Measurements from ENCODE around the gene SLC1A2.

SLC1A2 gene

DNA sequence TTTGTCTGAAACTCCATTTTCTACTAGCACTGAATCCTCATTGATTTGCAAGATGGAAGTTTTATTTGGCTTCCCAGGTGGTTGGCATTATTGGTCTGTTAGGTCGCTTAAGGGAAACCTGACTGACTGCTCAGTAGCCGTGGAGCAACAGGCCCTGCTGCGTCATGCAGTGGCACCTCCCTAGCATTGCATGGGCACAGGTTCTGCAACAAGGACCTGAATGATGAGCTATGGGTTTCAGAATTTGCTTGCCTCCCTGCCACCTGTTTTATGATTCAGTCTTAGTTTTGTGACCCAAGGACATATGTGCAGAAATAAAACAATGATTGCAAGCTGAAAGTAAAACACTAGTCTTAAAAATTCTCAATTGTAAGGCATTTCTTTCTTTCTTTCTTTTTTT, 128.5 kb downstream of the SLC1A2 start:
- no peak overlapping the region for H3K9ac ChIP-seq (ENCODE audit: low read length)
- H3K36me3 ChIP-seq (ENCODE audit: control insufficient read depth, insufficient read depth, low read length): no peaks in the 10 kb centered on the region
- H3K27ac ChIP-seq (ENCODE audit: low read depth, low read length): no peak overlapping the region
- no peaks in the 10 kb centered on the region for H3K4me1 ChIP-seq (ENCODE audit: control insufficient read depth, insufficient read depth, low read length)
- H3K27me3 ChIP-seq (ENCODE audit: control insufficient read depth, insufficient read depth, low read length): no peaks in the 10 kb centered on the region
- no peak overlapping the region for H3K4me3 ChIP-seq (ENCODE audit: low read length)

DNA sequence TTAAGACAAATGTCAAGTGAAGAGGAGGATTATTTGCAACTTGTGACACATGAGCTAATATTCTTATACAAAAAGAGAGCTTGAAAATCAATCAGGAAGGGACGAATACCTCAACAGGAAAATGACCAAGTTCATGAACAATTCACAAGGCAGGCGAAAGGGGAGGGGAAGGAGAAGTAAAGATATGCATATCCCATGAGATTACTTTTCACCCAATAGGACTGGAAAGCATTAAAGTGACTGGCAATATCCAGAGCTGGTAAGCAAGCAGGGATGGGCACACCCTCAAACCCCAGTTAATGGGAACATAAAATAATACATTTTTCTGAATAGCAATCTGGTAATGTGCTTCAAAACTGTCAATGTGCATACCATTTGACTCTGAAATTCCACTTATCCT, 129.5 kb downstream of the SLC1A2 start:
- no peak overlapping the region for H3K27ac ChIP-seq (ENCODE audit: low read depth, low read length)
- no peaks in the 10 kb centered on the region for H3K36me3 ChIP-seq (ENCODE audit: control insufficient read depth, insufficient read depth, low read length)
- H3K9ac ChIP-seq (ENCODE audit: low read length): no peak overlapping the region
- no peak overlapping the region for H3K4me3 ChIP-seq (ENCODE audit: low read length)
- H3K4me1 ChIP-seq (ENCODE audit: control insufficient read depth, insufficient read depth, low read length): no peaks in the 10 kb centered on the region
- no peaks in the 10 kb centered on the region for H3K27me3 ChIP-seq (ENCODE audit: control insufficient read depth, insufficient read depth, low read length)

DNA sequence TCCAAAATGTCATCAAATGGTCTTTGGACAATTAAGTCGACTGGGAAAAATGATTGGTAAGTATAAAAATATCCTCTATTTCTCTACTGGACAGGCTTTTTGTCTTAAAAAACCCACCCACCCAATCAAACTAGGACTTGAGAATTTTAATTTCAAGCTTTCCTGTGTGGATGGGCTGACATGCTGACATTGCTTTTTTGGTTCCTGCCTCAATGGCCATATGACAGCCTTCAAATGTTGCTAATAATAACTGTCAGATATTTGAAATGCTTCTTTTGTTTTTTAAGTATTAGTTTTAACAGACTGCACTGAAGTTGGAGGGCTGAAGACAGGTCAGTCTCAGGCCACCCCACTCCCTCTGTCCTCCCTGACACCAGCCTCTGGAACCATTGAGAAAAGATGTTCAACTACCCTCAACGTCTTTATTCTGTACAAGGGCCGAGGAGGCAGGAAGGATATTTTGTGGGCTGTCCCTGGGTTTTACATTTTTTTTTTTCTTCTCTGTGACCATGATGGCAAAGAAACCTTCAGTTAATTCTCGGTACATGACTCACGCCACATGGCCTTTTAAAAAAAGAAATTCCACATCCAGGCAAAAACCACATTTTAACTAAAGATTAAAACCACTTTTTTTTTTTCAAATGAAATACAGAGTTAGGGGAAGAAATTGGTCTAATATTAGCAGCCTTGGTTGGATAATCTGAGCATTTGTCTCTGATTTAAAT, 130.4 kb downstream of the SLC1A2 start:
- Histone ChIP-seq H3K27ac (ENCODE audit: low read depth, low read length) (no peak overlapping the region), H3K4me3 (ENCODE audit: low read length) (no peak overlapping the region)

DNA sequence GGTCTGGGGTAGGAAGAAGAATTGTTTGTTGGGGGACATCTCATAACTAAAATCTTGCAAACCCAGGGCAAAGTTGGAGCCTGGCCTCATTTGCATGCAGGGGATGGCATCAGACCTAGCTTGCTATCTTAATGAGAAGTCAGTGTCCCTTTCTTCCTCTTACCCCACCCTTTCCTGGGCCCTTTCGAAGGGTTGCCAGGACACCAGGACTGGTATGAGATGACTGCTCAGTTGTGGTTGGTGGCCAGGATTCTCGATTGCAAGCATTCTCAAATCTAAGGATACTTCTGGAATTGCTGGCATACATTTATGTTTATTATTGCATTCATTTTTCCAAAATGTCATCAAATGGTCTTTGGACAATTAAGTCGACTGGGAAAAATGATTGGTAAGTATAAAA, 131.0 kb downstream of the SLC1A2 start:
- no peaks in the 10 kb centered on the region for H3K36me3 ChIP-seq (ENCODE audit: control insufficient read depth, insufficient read depth, low read length)
- H3K4me1 ChIP-seq (ENCODE audit: control insufficient read depth, insufficient read depth, low read length): no peaks in the 10 kb centered on the region
- H3K9ac ChIP-seq (ENCODE audit: low read length): no peak overlapping the region
- H3K27ac ChIP-seq (ENCODE audit: low read depth, low read length): no peak overlapping the region
- H3K27me3 ChIP-seq (ENCODE audit: control insufficient read depth, insufficient read depth, low read length): no peaks in the 10 kb centered on the region
- no peak overlapping the region for H3K4me3 ChIP-seq (ENCODE audit: low read length)

More for the DNA sequence above, 130.4 kb downstream of the SLC1A2 start:
- Histone ChIP-seq H3K4me1 (ENCODE audit: control insufficient read depth, insufficient read depth, low read length) (no peaks in the 10 kb centered on the region), H3K27me3 (ENCODE audit: control insufficient read depth, insufficient read depth, low read length) (no peaks in the 10 kb centered on the region), H3K9ac (ENCODE audit: low read length) (no peak overlapping the region), H3K36me3 (ENCODE audit: control insufficient read depth, insufficient read depth, low read length) (no peaks in the 10 kb centered on the region)

DNA sequence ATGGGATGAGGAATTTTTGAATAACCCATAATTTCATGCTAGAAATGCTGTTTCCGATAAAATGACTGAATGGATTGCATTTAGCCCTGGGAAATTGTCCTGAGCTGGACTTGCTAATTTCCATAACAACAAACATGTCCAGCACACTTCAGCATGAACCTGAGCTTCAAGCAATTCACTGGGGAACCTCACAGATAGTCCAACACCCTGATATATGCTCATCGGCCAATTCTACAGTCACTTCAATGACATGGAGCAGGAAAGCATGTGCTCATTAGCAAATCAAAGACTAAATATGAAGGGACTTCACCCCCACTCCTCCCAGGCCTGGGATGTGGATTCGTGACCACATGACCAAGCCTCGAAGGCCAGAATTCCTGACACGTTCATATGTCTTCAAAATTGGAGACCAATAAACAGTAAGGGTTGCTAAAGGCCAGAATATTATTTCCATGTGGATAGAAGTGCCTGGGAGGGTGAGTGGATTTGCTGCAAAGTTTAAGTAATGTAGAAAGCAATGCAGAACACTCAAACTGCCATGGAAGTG, 131.9 kb downstream of the SLC1A2 start:
- H3K4me3 ChIP-seq (ENCODE audit: low read length): no peak overlapping the region
- no peak overlapping the region for H3K27ac ChIP-seq (ENCODE audit: low read depth, low read length)
- H3K27me3 ChIP-seq (ENCODE audit: control insufficient read depth, insufficient read depth, low read length): no peaks in the 10 kb centered on the region
- H3K4me1 ChIP-seq (ENCODE audit: control insufficient read depth, insufficient read depth, low read length): no peaks in the 10 kb centered on the region
- H3K9ac ChIP-seq (ENCODE audit: low read length): no peak overlapping the region
- no peaks in the 10 kb centered on the region for H3K36me3 ChIP-seq (ENCODE audit: control insufficient read depth, insufficient read depth, low read length)

DNA sequence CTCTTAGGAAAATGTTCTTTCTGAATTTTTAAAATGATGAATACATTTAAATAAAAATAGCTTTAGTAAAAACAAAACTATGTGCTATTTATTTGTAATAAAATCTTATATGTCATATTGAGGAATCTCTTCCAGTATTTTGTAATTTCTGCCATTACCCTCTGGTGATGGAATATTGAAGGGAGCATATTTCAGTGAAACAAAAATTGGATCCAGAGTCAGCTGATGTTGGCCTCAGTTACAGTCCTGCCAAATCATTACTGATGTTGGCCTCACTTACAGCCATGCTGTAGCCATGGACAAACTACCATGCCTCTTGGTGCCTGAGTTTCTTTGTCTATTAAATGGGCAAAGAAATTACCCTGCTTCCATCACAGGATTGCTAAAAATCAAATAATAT, 133.2 kb downstream of the SLC1A2 start:
- no peak overlapping the region for H3K27ac ChIP-seq (ENCODE audit: low read depth, low read length)
- no peaks in the 10 kb centered on the region for H3K4me1 ChIP-seq (ENCODE audit: control insufficient read depth, insufficient read depth, low read length)
- no peak overlapping the region for H3K4me3 ChIP-seq (ENCODE audit: low read length)
- no peaks in the 10 kb centered on the region for H3K36me3 ChIP-seq (ENCODE audit: control insufficient read depth, insufficient read depth, low read length)
- H3K9ac ChIP-seq (ENCODE audit: low read length): no peak overlapping the region
- H3K27me3 ChIP-seq (ENCODE audit: control insufficient read depth, insufficient read depth, low read length): no peaks in the 10 kb centered on the region

DNA sequence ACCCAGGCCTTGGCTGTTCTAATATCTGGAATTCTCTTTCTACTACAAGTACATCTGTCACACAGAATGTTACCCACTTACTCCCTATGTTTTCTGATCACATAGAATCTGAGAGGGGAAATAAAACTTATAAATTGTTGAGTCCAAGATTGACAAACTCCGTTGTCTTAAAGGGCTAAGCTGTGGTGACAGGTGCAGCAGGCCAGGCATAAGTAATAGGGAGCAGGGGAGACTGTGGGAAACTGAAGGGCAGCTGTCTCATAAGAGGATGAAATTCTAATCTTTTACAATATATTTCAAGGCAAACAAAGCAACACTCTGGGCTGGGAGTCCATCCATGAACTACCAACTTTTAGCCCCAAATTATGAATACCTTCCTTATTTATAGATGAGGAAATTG, 133.9 kb downstream of the SLC1A2 start:
- H3K4me1 ChIP-seq (ENCODE audit: control insufficient read depth, insufficient read depth, low read length): no peaks in the 10 kb centered on the region
- H3K27me3 ChIP-seq (ENCODE audit: control insufficient read depth, insufficient read depth, low read length): no peaks in the 10 kb centered on the region
- no peak overlapping the region for H3K9ac ChIP-seq (ENCODE audit: low read length)
- no peak overlapping the region for H3K27ac ChIP-seq (ENCODE audit: low read depth, low read length)
- H3K4me3 ChIP-seq (ENCODE audit: low read length): no peak overlapping the region
- H3K36me3 ChIP-seq (ENCODE audit: control insufficient read depth, insufficient read depth, low read length): no peaks in the 10 kb centered on the region

DNA sequence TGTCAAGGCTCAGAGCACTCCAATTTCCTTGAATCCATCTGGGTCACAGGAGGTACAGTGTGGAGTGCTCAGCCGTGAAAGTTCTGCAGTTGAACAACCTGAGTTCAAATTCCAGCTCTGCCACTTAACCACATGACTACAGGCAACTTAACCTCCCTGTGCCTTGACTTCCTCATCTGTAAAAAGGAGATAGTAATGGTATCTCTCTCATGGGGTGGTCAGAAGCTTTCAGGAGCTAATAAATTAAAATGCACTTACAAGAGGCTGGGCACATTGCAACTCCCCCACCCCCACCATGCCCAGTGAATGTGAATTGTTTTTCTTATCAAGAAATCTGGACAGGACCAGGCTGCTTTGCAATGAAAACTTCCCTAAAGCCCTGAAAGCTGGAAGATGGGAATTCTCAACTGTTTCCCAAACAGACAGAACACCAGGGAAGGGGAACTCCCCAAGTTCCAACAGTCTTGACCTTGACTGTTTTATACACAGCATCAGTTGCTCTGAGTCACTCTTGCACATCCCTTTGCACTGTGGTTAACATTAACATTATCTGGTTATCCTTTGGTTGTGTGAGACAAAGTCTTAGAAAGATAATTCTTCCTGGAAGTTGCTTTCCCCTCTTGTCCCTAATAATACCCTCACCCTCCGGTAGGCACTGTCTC, 137.0 kb downstream of the SLC1A2 start:
- H3K27ac ChIP-seq (ENCODE audit: low read depth, low read length): peak overlapping the region; percentile 57
- H3K9ac ChIP-seq (ENCODE audit: low read length): no peak overlapping the region
- H3K4me1 ChIP-seq (ENCODE audit: control insufficient read depth, insufficient read depth, low read length): no peaks in the 10 kb centered on the region
- H3K4me3 ChIP-seq (ENCODE audit: low read length): no peak overlapping the region
- H3K27me3 ChIP-seq (ENCODE audit: control insufficient read depth, insufficient read depth, low read length): no peaks in the 10 kb centered on the region
- no peaks in the 10 kb centered on the region for H3K36me3 ChIP-seq (ENCODE audit: control insufficient read depth, insufficient read depth, low read length)

DNA sequence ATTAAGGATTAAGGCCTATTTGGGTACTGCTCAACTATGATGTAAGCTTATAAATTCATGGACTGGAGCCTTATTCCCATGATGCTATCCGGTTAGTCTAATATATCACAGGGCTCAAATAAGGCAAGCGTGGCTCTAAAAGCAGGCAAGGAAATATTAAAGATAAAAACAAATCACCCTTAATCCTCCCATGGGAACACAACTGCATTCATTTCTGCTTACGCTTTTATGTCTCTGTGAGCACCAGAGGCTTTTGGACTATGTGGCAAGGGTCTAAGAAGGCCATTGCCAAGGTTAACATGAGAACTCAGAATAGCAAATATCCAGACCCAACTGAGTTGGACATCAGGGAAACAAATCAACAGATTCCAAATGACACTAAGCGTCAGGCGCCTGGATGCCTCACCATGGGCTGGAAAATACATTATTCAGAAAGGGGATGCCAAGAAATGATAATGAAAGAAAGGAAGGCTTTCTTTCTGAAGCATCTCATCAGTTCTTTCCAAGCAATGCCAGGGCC, 138.1 kb downstream of the SLC1A2 start:
- H3K36me3 ChIP-seq (ENCODE audit: control insufficient read depth, insufficient read depth, low read length): no peaks in the 10 kb centered on the region
- no peak overlapping the region for H3K9ac ChIP-seq (ENCODE audit: low read length)
- H3K4me3 ChIP-seq (ENCODE audit: low read length): no peak overlapping the region
- H3K27me3 ChIP-seq (ENCODE audit: control insufficient read depth, insufficient read depth, low read length): no peaks in the 10 kb centered on the region
- peak overlapping the region; percentile 57 for H3K27ac ChIP-seq (ENCODE audit: low read depth, low read length)
- H3K4me1 ChIP-seq (ENCODE audit: control insufficient read depth, insufficient read depth, low read length): no peaks in the 10 kb centered on the region

DNA sequence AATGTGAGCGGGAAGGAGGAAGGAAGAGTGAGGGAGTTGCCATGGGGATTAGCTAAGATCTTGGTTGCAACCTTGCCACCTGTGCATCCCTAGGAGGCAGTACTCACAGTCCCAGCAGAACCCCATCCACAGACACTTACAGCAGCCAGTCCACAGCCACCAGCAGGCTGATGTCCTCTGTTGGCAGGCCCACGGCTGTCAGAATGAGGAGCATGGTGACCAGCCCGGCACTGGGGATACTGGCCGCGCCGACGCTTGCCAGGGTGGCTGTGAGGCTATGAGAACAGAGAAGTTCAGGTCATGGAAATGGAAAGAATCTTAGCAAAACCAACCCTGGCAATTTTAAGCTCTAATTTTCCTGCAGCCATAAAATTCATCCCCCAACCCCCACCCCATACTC, 138.6 kb downstream of the SLC1A2 start:
- Histone ChIP-seq H3K36me3 (ENCODE audit: control insufficient read depth, insufficient read depth, low read length) (no peaks in the 10 kb centered on the region), H3K9ac (ENCODE audit: low read length) (no peak overlapping the region), H3K4me1 (ENCODE audit: control insufficient read depth, insufficient read depth, low read length) (no peaks in the 10 kb centered on the region), H3K27ac (ENCODE audit: low read depth, low read length) (peak overlapping the region; percentile 41), H3K4me3 (ENCODE audit: low read length) (no peak overlapping the region), H3K27me3 (ENCODE audit: control insufficient read depth, insufficient read depth, low read length) (no peaks in the 10 kb centered on the region)

DNA sequence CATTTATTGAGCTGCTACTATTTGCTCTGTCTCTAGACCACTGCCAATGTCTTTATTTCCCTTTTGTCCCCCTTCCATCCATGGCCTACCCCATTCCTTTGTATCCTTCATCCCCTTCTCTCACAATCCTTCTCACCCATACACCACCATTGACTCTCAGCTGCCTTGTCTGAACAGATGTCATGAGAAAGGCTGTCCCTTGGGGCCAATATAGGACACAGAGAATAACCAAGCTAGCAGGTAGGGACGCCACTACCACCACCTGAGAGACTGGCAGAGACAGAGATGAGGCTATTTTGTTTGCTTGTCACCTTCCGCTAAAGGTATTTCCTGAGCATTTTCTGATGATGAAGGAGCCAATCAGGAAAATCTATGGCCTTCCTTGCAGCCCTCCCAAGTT, 141.5 kb downstream of the SLC1A2 start:
- Histone ChIP-seq H3K9ac (ENCODE audit: low read length) (no peak overlapping the region), H3K36me3 (ENCODE audit: control insufficient read depth, insufficient read depth, low read length) (no peaks in the 10 kb centered on the region), H3K4me3 (ENCODE audit: low read length) (no peak overlapping the region), H3K4me1 (ENCODE audit: control insufficient read depth, insufficient read depth, low read length) (no peaks in the 10 kb centered on the region), H3K27ac (ENCODE audit: low read depth, low read length) (no peak overlapping the region), H3K27me3 (ENCODE audit: control insufficient read depth, insufficient read depth, low read length) (no peaks in the 10 kb centered on the region)

DNA sequence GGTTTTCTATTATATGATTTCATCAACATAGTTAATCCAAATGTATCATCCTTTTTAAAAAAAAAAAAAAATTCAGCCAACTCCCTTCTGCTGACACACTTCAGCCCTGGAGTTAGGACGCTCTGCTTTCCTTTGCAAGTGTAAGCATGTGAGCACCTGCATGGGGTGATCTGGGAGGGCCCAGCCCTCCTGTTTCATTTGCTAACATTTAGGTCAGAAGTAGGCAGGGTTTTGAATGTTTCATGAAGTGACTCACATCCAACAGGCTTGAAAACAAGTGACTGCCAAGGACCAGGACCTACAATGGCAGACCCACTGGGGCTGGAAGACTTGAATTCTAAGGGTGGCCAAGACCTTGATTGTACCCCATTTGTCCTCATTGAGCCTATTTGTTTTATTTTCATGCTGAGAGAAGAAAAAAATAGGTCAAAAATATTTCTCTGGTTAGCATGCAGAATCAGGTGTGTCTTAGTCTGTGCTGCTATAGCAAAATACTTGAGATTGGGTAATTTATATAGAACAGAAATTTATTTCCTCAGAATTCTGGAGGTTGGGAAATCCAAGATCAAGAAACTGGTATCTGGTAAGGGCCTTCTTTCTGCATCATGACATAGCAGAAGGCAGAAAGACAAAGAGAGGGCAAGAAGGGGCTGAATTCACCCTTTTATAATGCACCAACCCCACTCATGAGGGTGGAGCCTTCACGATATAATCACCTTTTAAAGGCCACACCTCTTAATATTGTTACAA, 142.8 kb downstream of the SLC1A2 start:
- Histone ChIP-seq H3K27ac (ENCODE audit: low read depth, low read length) (no peak overlapping the region), H3K36me3 (ENCODE audit: control insufficient read depth, insufficient read depth, low read length) (no peaks in the 10 kb centered on the region), H3K9ac (ENCODE audit: low read length) (no peak overlapping the region), H3K4me3 (ENCODE audit: low read length) (no peak overlapping the region), H3K4me1 (ENCODE audit: control insufficient read depth, insufficient read depth, low read length) (no peaks in the 10 kb centered on the region), H3K27me3 (ENCODE audit: control insufficient read depth, insufficient read depth, low read length) (no peaks in the 10 kb centered on the region)

All from rectal smooth muscle tissue (tissue), 1 donor.